NK-92 treated with Interleukin-12 subunit alpha and Interleukin-12 subunit beta, amount 100 ng/mL, for 24 hours (cell line): ENCODE data around the gene RGS4.

ENCODE experiments used
- DNase-seq: peaks from one replicate; lab custom pipeline; 2025; lab: John Stamatoyannopoulos, UW

The RGS4 gene

GRCh38 chr1:163069142-163069541 is at the start of gene RGS4:
Gene RGS4 (plus strand): TSS chr1:163069361. CDS start chr1:163069485, 124 bp downstream.
- DNase-seq, result no peak

GRCh38 chr1:163022129-163022528 is 47.0 kb upstream of the RGS4 start:
- no peak for DNase-seq

- no peak for DNase-seq
These were observed 41.6 kb upstream of the RGS4 start for GRCh38 chr1:163027610-163028009.

GRCh38 chr1:163029901-163030300 is 39.3 kb upstream of the RGS4 start:
- no peak for DNase-seq

GRCh38 chr1:163035446-163036249 is 33.5 kb upstream of the RGS4 start:
- DNase-seq, result no peak

- no peak for DNase-seq
These were observed 32.5 kb upstream of the RGS4 start for GRCh38 chr1:163036671-163037070.

GRCh38 chr1:163038928-163039706 is 30.0 kb upstream of the RGS4 start:
- DNase-seq, result no peak

- no peak for DNase-seq
These were observed 29.5 kb upstream of the RGS4 start for GRCh38 chr1:163039707-163040093.

- DNase-seq, result no peak
These were observed 23.1 kb upstream of the RGS4 start for GRCh38 chr1:163046071-163046470.

GRCh38 chr1:163047951-163048659 is 21.1 kb upstream of the RGS4 start:
- DNase-seq, result no peak

- no peak for DNase-seq
These were observed 20.3 kb upstream of the RGS4 start for GRCh38 chr1:163048869-163049268.

GRCh38 chr1:163049296-163049695 is 19.9 kb upstream of the RGS4 start:
- DNase-seq, result no peak

GRCh38 chr1:163050496-163050895 is 18.7 kb upstream of the RGS4 start:
- no peak for DNase-seq

- DNase-seq, result no peak
These were observed 15.0 kb upstream of the RGS4 start for GRCh38 chr1:163054181-163054591.

GRCh38 chr1:163055005-163055404 is 14.2 kb upstream of the RGS4 start:
- no peak for DNase-seq

GRCh38 chr1:163055531-163055930 is 13.6 kb upstream of the RGS4 start:
- DNase-seq, result no peak

- DNase-seq, result no peak
These were observed 12.3 kb upstream of the RGS4 start for GRCh38 chr1:163056831-163057230.

- no peak for DNase-seq
These were observed 8.7 kb upstream of the RGS4 start for GRCh38 chr1:163060343-163061007.

- no peak for DNase-seq
These were observed 6.0 kb upstream of the RGS4 start for GRCh38 chr1:163063143-163063542.

GRCh38 chr1:163063610-163064009 is 5.6 kb upstream of the RGS4 start:
- DNase-seq, result no peak

GRCh38 chr1:163066168-163066567 is 3.0 kb upstream of the RGS4 start:
- no peak for DNase-seq

GRCh38 chr1:163066686-163067085 is 2.5 kb upstream of the RGS4 start:
- no peak for DNase-seq
